Loucy (cell line): ENCODE results near the gene SEMA5A.
A peak's percentile ranks its signal among the peaks of the same experiment; 100 is the strongest.

Source experiments
- EZH2phosphoT487 ChIP-seq: fragments of 200-600 bp; IDR thresholded peaks from 2 replicates; pipeline ENCODE4 v1.6.1; 2018; ENCODE audit warnings: antibody characterized with exemption, mild to moderate bottlenecking, moderate library complexity, borderline replicate concordance
- TF ChIP-seq, protein P1 (sequence below): fragments of 200-600 bp; sonication (generic); conservative IDR thresholded peaks from 2 replicates; pipeline ENCODE4 v1.5.1; 2014; ENCODE audit warnings: mild to moderate bottlenecking, antibody characterized with exemption, low read length

- TF ChIP-seq, protein P1, sequence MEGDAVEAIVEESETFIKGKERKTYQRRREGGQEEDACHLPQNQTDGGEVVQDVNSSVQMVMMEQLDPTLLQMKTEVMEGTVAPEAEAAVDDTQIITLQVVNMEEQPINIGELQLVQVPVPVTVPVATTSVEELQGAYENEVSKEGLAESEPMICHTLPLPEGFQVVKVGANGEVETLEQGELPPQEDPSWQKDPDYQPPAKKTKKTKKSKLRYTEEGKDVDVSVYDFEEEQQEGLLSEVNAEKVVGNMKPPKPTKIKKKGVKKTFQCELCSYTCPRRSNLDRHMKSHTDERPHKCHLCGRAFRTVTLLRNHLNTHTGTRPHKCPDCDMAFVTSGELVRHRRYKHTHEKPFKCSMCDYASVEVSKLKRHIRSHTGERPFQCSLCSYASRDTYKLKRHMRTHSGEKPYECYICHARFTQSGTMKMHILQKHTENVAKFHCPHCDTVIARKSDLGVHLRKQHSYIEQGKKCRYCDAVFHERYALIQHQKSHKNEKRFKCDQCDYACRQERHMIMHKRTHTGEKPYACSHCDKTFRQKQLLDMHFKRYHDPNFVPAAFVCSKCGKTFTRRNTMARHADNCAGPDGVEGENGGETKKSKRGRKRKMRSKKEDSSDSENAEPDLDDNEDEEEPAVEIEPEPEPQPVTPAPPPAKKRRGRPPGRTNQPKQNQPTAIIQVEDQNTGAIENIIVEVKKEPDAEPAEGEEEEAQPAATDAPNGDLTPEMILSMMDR = peak; percentile 56
- TF ChIP-seq EZH2phosphoT487 = no peak
Measured at GRCh38 chr5:9339206-9339818, 206.6 kb downstream of the SEMA5A start.
